Heart left ventricle (tissue), 13 donors: ENCODE data around the gene SRRM5.
A peak's percentile ranks its signal among the peaks of the same experiment; 100 is the strongest.

Experiments
- CTCF ChIP-seq, 12 donors: fragments of 200-600 bp; sonication (generic) in 4 of 12; IDR thresholded peaks; one replicate each; pipeline versions ENCODE4 v1.5.0 to v1.8.0; 2018 to 2022; ENCODE audit warnings: antibody characterized with exemption in 12 of 12, mild to moderate bottlenecking in 5 of 12
- POLR2A ChIP-seq, 2 donors: fragments of 450-650 bp; IDR thresholded peaks; one replicate each; pipeline ENCODE4 v1.6.1; 2017; ENCODE audit warnings: antibody characterized with exemption in 2 of 2, mild to moderate bottlenecking in 2 of 2, moderate library complexity in 2 of 2
- donor health status: ischemic (EF 13 %, LVEDD 7.1; RV severe dilation, severe dysfunction).
- donor health status: DM: no; HTN: yes; CAD: no.
- donor health status: DM: no; HTN: no; CAD: no.
- donor health status: ischemic (EF 25% LVEDD 6.9; RV normal size, moderate dysfunction).
- donor health status: ischemic (EF 25% LVEDD 5.7; RV mildly dilated, moderate dysfunction).
- donor health status: ischemic (EF 35%, LVEDD 5.7; RV mildly dilated, moderate dysfunction).
- donor health status: nonischemic (EF 11% LVEDD 7.7; RV severe dilation, severe dysfunction).
- donor health status: DM: yes; HTN: yes; CAD: no.
- donor health status: PGD.
- donor health status: ischemic (EF 29% LVEDD 5.4; RV normal size, mild dysfunction).
- donor health status: nonischemic (EF 23%, LVEDD 6.1; RV moderate dilation, normal function).

- TF ChIP-seq POLR2A (IDR thresholded peaks at IDR 0.05) (no peak), CTCF (IDR thresholded peaks at IDR 0.05) (peak; percentile 59 to 81 (median 76))
Measured at GRCh38 chr19:43651758-43652545, 40.1 kb downstream of the SRRM5 start.
